Smooth muscle cell (in vitro differentiated cells): ENCODE results near the gene ENOSF1. TPM values are rescaled to one million over a fixed set of nuclear protein-coding genes. Genes with fewer than 3 reads are reported as not detected.

Source experiments
- DNase-seq: peaks from one replicate; lab custom pipeline; 2025; ENCODE audit not compliant: unreplicated experiment; lab: John Stamatoyannopoulos, UW
- H2AFZ ChIP-seq: fragments of 200-600 bp; sonication (generic); 2 replicates; pipeline ENCODE4 v1.6.0; 2016; ENCODE audit warnings: antibody characterized with exemption, low read depth, mild to moderate bottlenecking
- H3F3A ChIP-seq: fragments of 200-600 bp; sonication (generic); 2 replicates; pipeline ENCODE4 v1.6.0; 2017; ENCODE audit warnings: antibody characterized with exemption, low read depth
- H3K27ac ChIP-seq: fragments of 200-600 bp; sonication (generic); 2 replicates; pipeline ENCODE4 v1.5.1; 2016; ENCODE audit warnings: low read depth, mild to moderate bottlenecking
- H3K27me3 ChIP-seq: fragments of 200-600 bp; sonication (generic); 2 replicates; pipeline ENCODE4 v1.6.1; 2016; ENCODE audit warnings: low read depth, mild to moderate bottlenecking
- H3K36me3 ChIP-seq: fragments of 200-600 bp; sonication (generic); 2 replicates; pipeline ENCODE4 v1.5.1; 2016; ENCODE audit warnings: low read depth
- H3K4me1 ChIP-seq: fragments of 200-600 bp; sonication (generic); 2 replicates; pipeline ENCODE4 v1.5.1; 2016; ENCODE audit warnings: low read depth
- H3K4me2 ChIP-seq: fragments of 200-600 bp; sonication (generic); 2 replicates; pipeline ENCODE4 v1.6.0; 2016; ENCODE audit warnings: mild to moderate bottlenecking
- H3K4me3 ChIP-seq: fragments of 200-600 bp; sonication (generic); 2 replicates; pipeline ENCODE4 v1.5.1; 2016; ENCODE audit warnings: mild to moderate bottlenecking
- H3K79me2 ChIP-seq: fragments of 200-600 bp; sonication (generic); 2 replicates; pipeline ENCODE4 v1.6.0; 2016; ENCODE audit warnings: low read depth, mild to moderate bottlenecking
- H3K9ac ChIP-seq: fragments of 200-600 bp; sonication (generic); 2 replicates; pipeline ENCODE4 v1.6.0; 2016; ENCODE audit warnings: low read depth
- H3K9me3 ChIP-seq: fragments of 200-600 bp; sonication (generic); replicated peaks from 2 replicates; pipeline ENCODE4 v1.5.1; 2016; ENCODE audit warnings: low read depth
- H4K20me1 ChIP-seq: fragments of 200-600 bp; sonication (generic); 2 replicates; pipeline ENCODE4 v1.6.0; 2016; ENCODE audit warnings: low read depth
- WGBS: methylation state at CpG from one replicate; pipeline ENCODE4 v1.1.7; 2016; ENCODE audit warnings: low lambda C conversion rate; 5-methylcytosine and 5-hydroxymethylcytosine counted together
- polyA plus RNA-seq: library from polyadenylated mRNA; unstranded; fragments of >200 nt; fragmentation: Nextera tagmentation; extraction: Ambion mirVana; gene quantifications from 2 replicates; pipeline ENCODE4 v1.2.1, GENCODE V29; 2016
- total RNA-seq: library from RNA; depleted of rRNA; stranded (reverse); fragments of >200 nt; gene quantifications from 2 replicates; pipeline ENCODE4 v1.2.3, GENCODE V29; 2014
- TF ChIP-seq, protein P1 (sequence below): fragments of 200-600 bp; sonication (generic); IDR thresholded peaks from 2 replicates; pipeline ENCODE4 v1.5.1; 2017; ENCODE audit warnings: borderline replicate concordance, mild to moderate bottlenecking, antibody characterized with exemption; ENCODE audit not compliant: insufficient read depth, poor library complexity, severe bottlenecking

The ENOSF1 gene
- total and polyA plus RNA-seq, 2 experiments from 2014 or later: 6.6 to 12.4 TPM

DNA sequence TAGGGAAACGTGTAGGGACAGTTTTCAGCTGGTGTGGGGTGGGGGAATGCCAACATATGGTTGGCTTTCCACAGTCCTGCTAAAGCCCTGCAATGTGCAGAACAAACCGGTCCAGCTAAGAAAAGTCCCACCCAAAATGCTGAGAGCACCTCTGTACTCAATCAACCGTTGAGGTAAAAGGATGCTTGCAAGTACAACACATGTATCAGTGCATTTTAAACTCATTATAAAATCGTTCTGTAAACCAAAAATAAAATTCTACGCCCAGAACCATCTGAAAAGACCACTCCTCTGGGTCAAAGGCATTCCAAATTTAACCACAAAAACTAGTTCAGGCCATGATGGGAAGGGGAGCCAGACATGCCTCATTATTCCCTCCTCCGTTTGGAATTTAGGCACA, 57.0 kb downstream of the ENOSF1 start:
- no peaks in the 10 kb centered on the region for H4K20me1 ChIP-seq
- H3K27me3 ChIP-seq: no peaks in the 10 kb centered on the region
- H3K4me1 ChIP-seq: no peaks in the 10 kb centered on the region
- H3K36me3 ChIP-seq: no peaks in the 10 kb centered on the region
- no peak overlapping the region for H3K9ac ChIP-seq
- H3K4me2 ChIP-seq: no peak overlapping the region
- no peak overlapping the region for H3K4me3 ChIP-seq
- no peak overlapping the region for H3K27ac ChIP-seq
- H3K9me3 ChIP-seq: no peaks in the 10 kb centered on the region
- no peaks in the 10 kb centered on the region for H3F3A ChIP-seq
- DNase-seq: no peak
- TF ChIP-seq, protein P1, sequence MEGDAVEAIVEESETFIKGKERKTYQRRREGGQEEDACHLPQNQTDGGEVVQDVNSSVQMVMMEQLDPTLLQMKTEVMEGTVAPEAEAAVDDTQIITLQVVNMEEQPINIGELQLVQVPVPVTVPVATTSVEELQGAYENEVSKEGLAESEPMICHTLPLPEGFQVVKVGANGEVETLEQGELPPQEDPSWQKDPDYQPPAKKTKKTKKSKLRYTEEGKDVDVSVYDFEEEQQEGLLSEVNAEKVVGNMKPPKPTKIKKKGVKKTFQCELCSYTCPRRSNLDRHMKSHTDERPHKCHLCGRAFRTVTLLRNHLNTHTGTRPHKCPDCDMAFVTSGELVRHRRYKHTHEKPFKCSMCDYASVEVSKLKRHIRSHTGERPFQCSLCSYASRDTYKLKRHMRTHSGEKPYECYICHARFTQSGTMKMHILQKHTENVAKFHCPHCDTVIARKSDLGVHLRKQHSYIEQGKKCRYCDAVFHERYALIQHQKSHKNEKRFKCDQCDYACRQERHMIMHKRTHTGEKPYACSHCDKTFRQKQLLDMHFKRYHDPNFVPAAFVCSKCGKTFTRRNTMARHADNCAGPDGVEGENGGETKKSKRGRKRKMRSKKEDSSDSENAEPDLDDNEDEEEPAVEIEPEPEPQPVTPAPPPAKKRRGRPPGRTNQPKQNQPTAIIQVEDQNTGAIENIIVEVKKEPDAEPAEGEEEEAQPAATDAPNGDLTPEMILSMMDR: no peak
- no peak overlapping the region for H2AFZ ChIP-seq
- no peaks in the 10 kb centered on the region for H3K79me2 ChIP-seq
- 90% methylated on average over 6 of the region's 6 CpGs for WGBS

DNA sequence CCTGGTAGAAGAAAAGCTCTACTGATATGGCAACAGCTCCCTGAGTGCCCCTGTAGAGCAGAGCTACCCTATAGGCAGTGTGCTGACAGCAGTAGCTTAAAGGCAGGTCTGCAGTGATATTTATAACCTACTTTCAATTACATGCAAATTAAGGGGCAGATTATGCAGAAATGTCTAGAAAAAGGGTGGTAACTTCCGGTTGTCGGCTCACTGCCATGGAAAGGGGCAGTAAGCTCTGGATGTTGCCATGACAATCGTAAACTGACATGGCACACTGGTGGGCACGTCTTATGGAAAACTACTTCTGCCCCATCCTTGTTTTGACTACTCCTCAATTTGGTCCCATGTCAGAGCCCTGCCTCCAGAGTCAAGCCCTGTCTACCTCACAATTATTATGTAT, 57.8 kb downstream of the ENOSF1 start:
- no peaks in the 10 kb centered on the region for H4K20me1 ChIP-seq
- no peak overlapping the region for H3K4me3 ChIP-seq
- H2AFZ ChIP-seq: no peak overlapping the region
- no peak overlapping the region for H3K4me2 ChIP-seq
- H3K9ac ChIP-seq: no peak overlapping the region
- no peaks in the 10 kb centered on the region for H3K27me3 ChIP-seq
- H3K9me3 ChIP-seq: no peaks in the 10 kb centered on the region
- H3K36me3 ChIP-seq: no peaks in the 10 kb centered on the region
- DNase-seq: no peak
- no peaks in the 10 kb centered on the region for H3K4me1 ChIP-seq
- 95% methylated on average over 4 of the region's 4 CpGs for WGBS
- H3K27ac ChIP-seq: no peak overlapping the region
- H3F3A ChIP-seq: no peaks in the 10 kb centered on the region
- TF ChIP-seq, protein P1: no peak
- no peaks in the 10 kb centered on the region for H3K79me2 ChIP-seq

DNA sequence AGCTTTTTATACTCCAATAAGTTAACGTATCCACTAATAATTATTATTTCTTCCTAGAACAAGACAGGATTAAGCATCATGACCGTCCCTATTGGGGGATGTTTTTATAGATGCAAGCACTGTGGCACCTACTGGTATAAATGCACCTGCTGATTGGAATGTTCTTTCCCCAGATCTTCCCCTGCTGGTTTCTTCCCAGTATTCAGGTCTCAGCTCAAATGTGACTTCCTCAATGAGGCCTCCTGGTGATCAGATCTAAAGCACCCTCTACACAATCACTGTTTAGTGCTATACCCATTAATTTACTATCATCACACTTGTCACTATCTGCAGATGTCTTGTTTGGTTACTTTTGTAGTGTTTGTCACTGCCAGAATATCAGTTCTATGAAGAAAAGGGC, 58.9 kb downstream of the ENOSF1 start:
- WGBS: 93% methylated on average over 2 of the region's 2 CpGs
- no peak overlapping the region for H3K4me2 ChIP-seq

GRCh38 chr18:652131-652530, 60.3 kb downstream of the ENOSF1 start:
- Histone ChIP-seq H2AFZ (no peak overlapping the region), H3K27me3 (no peaks in the 10 kb centered on the region), H3F3A (no peaks in the 10 kb centered on the region), H3K4me2 (no peak overlapping the region), H3K9me3 (no peaks in the 10 kb centered on the region), H3K27ac (no peak overlapping the region), H3K4me1 (no peaks in the 10 kb centered on the region), H3K79me2 (no peaks in the 10 kb centered on the region), H3K4me3 (no peak overlapping the region), H3K9ac (no peak overlapping the region), H4K20me1 (no peaks in the 10 kb centered on the region), H3K36me3 (no peaks in the 10 kb centered on the region)
- DNase-seq: no peak
- TF ChIP-seq, protein P1: no peak
- WGBS: 65% methylated on average over 4 of the region's 4 CpGs

More for the DNA sequence above, 58.9 kb downstream of the ENOSF1 start:
- Histone ChIP-seq H3K4me3 (no peak overlapping the region), H3K27me3 (no peaks in the 10 kb centered on the region), H3F3A (no peaks in the 10 kb centered on the region), H2AFZ (no peak overlapping the region), H3K27ac (no peak overlapping the region), H3K79me2 (no peaks in the 10 kb centered on the region), H3K4me1 (no peaks in the 10 kb centered on the region), H3K9ac (no peak overlapping the region), H3K9me3 (no peaks in the 10 kb centered on the region), H3K36me3 (no peaks in the 10 kb centered on the region), H4K20me1 (no peaks in the 10 kb centered on the region)
- DNase-seq: no peak
- TF ChIP-seq, protein P1: no peak
